HCT116 (cell line): Measurements from ENCODE around the gene ZYX. TPM values are rescaled to one million over a fixed set of nuclear protein-coding genes. Genes with fewer than 3 reads are reported as not detected.
"Not testable (repeated sequence)": the region's sequence is repeated elsewhere in the genome, so short reads cannot be mapped to it uniquely, and the experiment has no call there.

Source experiments
- ATAC-seq: fragments of 200-7000 bp; cut with Tn5 transposase; 2 replicates; pipeline ENCODE4 v1.9.1; 2020; ENCODE audit warnings: mild to moderate bottlenecking, moderate library complexity
- BruUV-seq: library from RNA; stranded (reverse); fragments of 400-500 nt; replicated peaks from 2 replicates; lab custom pipeline; 2021; lab: Mats Ljungman, UMichigan
- CTCF ChIA-PET: fragments of 300-600 bp; sonication (Branson Sonifier 250); formaldehyde crosslinking; loops from one replicate; lab custom pipeline; 2021; ENCODE audit warnings: antibody characterized with exemption; lab: Charles Lee
- POLR2A ChIA-PET: fragments of 300-600, 350-600 bp; sonication (Branson Sonifier 250); formaldehyde crosslinking; loops from one replicate; lab custom pipeline; 2021; ENCODE audit warnings: antibody characterized with exemption; lab: Charles Lee
- RAD21 ChIA-PET, 2 experiments: fragments of 300-600 bp; sonication (Branson Sonifier 250); formaldehyde crosslinking; loops; one replicate each; lab custom pipeline; 2023; ENCODE audit warnings: low total read pairs in 2 of 2; ENCODE audit not compliant: uncharacterized antibody in 2 of 2, unreplicated experiment in 2 of 2, low non-redundant PET in 1 of 2; lab: Charles Lee
- DNase-seq: peaks from one replicate; pipeline ENCODE4 v3.0.0-alpha.2; 2010; ENCODE audit warnings: low read depth, low spot score
- H2AFZ ChIP-seq: fragments of 200-600 bp; shearing (Covaris generic), sonication (generic); 2 replicates; pipeline ENCODE4 v1.6.1; 2017; ENCODE audit warnings: low read depth, mixed run types, mixed read lengths, antibody characterized with exemption, low read length; ENCODE audit not compliant: poor library complexity, severe bottlenecking
- H3K27ac ChIP-seq: 2 replicates; pipeline ENCODE4 v1.5.1; 2012; ENCODE audit warnings: low read depth, low read length
- H3K27me3 ChIP-seq: fragments of 200-600 bp; sonication (generic); 2 replicates; pipeline ENCODE4 v1.6.1; 2016; ENCODE audit warnings: mixed run types, low read length, mixed read lengths; ENCODE audit not compliant: insufficient read depth
- H3K36me3 ChIP-seq, 2 experiments: fragments of 200-500 bp in 1 of 2; fragments of 200-600 bp in 1 of 2; sonication (Bioruptor generic) in 1 of 2; sonication (generic) in 1 of 2; 2 replicates each; pipeline versions ENCODE4 v1.5.1 to v1.6.1; 2014 to 2016; ENCODE audit warnings: low read length in 2 of 2, inconsistent platforms in 1 of 2, mixed read lengths in 1 of 2, mixed run types in 1 of 2; ENCODE audit not compliant: insufficient read depth in 2 of 2, control insufficient read depth in 1 of 2
- H3K4me1 ChIP-seq, 2 experiments: fragments of 200-600 bp in 1 of 2; sonication (generic) in 1 of 2; 2 replicates each; pipeline versions ENCODE4 v1.5.1 to v1.6.1; 2012 to 2017; ENCODE audit warnings: low read length in 2 of 2, inconsistent platforms in 1 of 2, mild to moderate bottlenecking in 1 of 2, mixed read lengths in 1 of 2, mixed run types in 1 of 2, moderate library complexity in 1 of 2; ENCODE audit not compliant: insufficient read depth in 2 of 2, control insufficient read depth in 1 of 2
- H3K4me2 ChIP-seq: fragments of 200-600 bp; sonication (generic); 2 replicates; pipeline ENCODE4 v1.6.1; 2017; ENCODE audit warnings: mixed run types, low read length, mixed read lengths
- H3K4me3 ChIP-seq, 2 experiments: fragments of 200-600 bp in 1 of 2; sonication (generic) in 1 of 2; replicated peaks in 1 of 2; 2 replicates each; pipeline ENCODE4 v1.5.1; 2011 to 2016; ENCODE audit warnings: low read length in 2 of 2, control low read depth in 1 of 2, low read depth in 1 of 2, mild to moderate bottlenecking in 1 of 2, mixed read lengths in 1 of 2, mixed run types in 1 of 2
- H3K79me2 ChIP-seq: fragments of 200-600 bp; sonication (generic); 2 replicates; pipeline ENCODE4 v1.6.1; 2017; ENCODE audit warnings: mild to moderate bottlenecking, mixed run types, low read length, moderate library complexity, mixed read lengths; ENCODE audit not compliant: insufficient read depth
- H3K9ac ChIP-seq: fragments of 200-600 bp; sonication (generic); 2 replicates; pipeline ENCODE4 v1.6.1; 2016; ENCODE audit warnings: low read length, mixed read lengths
- H3K9me2 ChIP-seq: fragments of 200-600 bp; sonication (generic), shearing (Covaris generic); 2 replicates; pipeline ENCODE4 v1.6.1; 2017; ENCODE audit warnings: mixed run types, mild to moderate bottlenecking, moderate library complexity; ENCODE audit not compliant: insufficient read depth
- H3K9me3 ChIP-seq, 2 experiments: fragments of 200-500 bp in 1 of 2; fragments of 200-600 bp in 1 of 2; sonication (Bioruptor generic) in 1 of 2; sonication (generic) in 1 of 2; 2 replicates each; pipeline ENCODE4 v1.6.1; 2014 to 2017; ENCODE audit warnings: low read length in 2 of 2, mixed read lengths in 2 of 2, inconsistent platforms in 1 of 2, low read depth in 1 of 2, mild to moderate bottlenecking in 1 of 2, mixed run types in 1 of 2, moderate library complexity in 1 of 2; ENCODE audit not compliant: control insufficient read depth in 1 of 2, insufficient read depth in 1 of 2
- H4K20me1 ChIP-seq: fragments of 200-600 bp; sonication (generic), shearing (Covaris generic); 2 replicates; pipeline ENCODE4 v1.6.1; 2017; ENCODE audit warnings: mixed run types, mild to moderate bottlenecking, moderate library complexity; ENCODE audit not compliant: insufficient read depth
- ELF1 ChIP-seq: IDR thresholded peaks from 2 replicates; pipeline ENCODE4 v1.6.1; 2012; ENCODE audit warnings: low read depth, borderline replicate concordance
- EZH2 ChIP-seq: fragments of 200-600 bp; sonication (generic); IDR thresholded peaks from 2 replicates; pipeline ENCODE4 v1.6.1; 2017; ENCODE audit warnings: antibody characterized with exemption, mixed run types
- MAX ChIP-seq: IDR thresholded peaks from 2 replicates; pipeline ENCODE4 v1.6.1; 2012
- POLR2AphosphoS5 ChIP-seq: IDR thresholded peaks from 2 replicates; pipeline ENCODE4 v1.6.1; 2011; ENCODE audit warnings: mild to moderate bottlenecking, low read depth, low read length, moderate library complexity
- RAD21 ChIP-seq: IDR thresholded peaks from 2 replicates; pipeline ENCODE4 v1.6.1; 2012; ENCODE audit warnings: low read depth, mild to moderate bottlenecking
- REST ChIP-seq: IDR thresholded peaks from 2 replicates; pipeline ENCODE4 v1.6.1; 2012; ENCODE audit warnings: low read depth
- SIN3A ChIP-seq: IDR thresholded peaks from 2 replicates; pipeline ENCODE4 v1.6.1; 2012; ENCODE audit warnings: low read depth
- intact Hi-C: fragments of 100-400 bp; cut with micrococcal nuclease; formaldehyde crosslinking; loops from 2 replicates; pipeline ENCODE4 v1.10.0; 2022
- total RNA-seq: library from RNA; stranded (reverse); gene quantifications from one replicate; pipeline ENCODE4 v1.2.1, GENCODE V29; 2021; ENCODE audit not compliant: unreplicated experiment

ZYX gene
- total RNA-seq, 1 experiment from 2014 or later = 144 TPM

GRCh38 chr7:143391462-143392404, 10.6 kb downstream of the ZYX start (continued):
- TF ChIP-seq REST = no peak
- TF ChIP-seq ELF1 = no peak
- TF ChIP-seq POLR2AphosphoS5 = no peak
- TF ChIP-seq SIN3A = no peak
- no peak for TF ChIP-seq MAX
- TF ChIP-seq RAD21 = no peak
- TF ChIP-seq EZH2 = no peak

- H3K9me3 ChIP-seq, H3K4me2 ChIP-seq, H4K20me1 ChIP-seq, H3K9ac ChIP-seq, BruUV-seq, H3K4me1 ChIP-seq, H2AFZ ChIP-seq, CTCF ChIA-PET, intact Hi-C loops, POLR2A ChIA-PET, DNase-seq, H3K9me2 ChIP-seq, RAD21 ChIA-PET, H3K27me3 ChIP-seq, H3K4me3 ChIP-seq, H3K27ac ChIP-seq, ATAC-seq: not testable (repeated sequence)
- peaks cover 11 to 34% of the 10 kb centered on the region in 2 experiments; a peak in 3 of 4 replicates for H3K36me3 ChIP-seq
- peaks cover 10% of the 10 kb centered on the region; the same call in 1 of the 2 replicates for H3K79me2 ChIP-seq
These were observed 11.3 kb downstream of the ZYX start for GRCh38 chr7:143392427-143392826.
